Measurements from ENCODE around the gene ZNF444.
"Not testable (repeated sequence)": the region's sequence is repeated elsewhere in the genome, so short reads cannot be mapped to it uniquely, and the experiment has no call there.

The ZNF444 gene

GRCh38 chr19:56199687-56200086 lies 58.6 kb downstream of the ZNF444 start:
- no peak overlapping the region for H3K27ac ChIP-seq
- ChIA-PET CTCF (no interaction called here), POLR2A (ENCODE audit: low non-redundant PET) (no interaction called here)
- no peak for DNase-seq (ENCODE audit: low spot score)
- no peak for TF ChIP-seq CTCF (conservative IDR thresholded peaks at IDR 0.05; ENCODE audit: low read depth)

GRCh38 chr19:56201973-56202372 lies 60.9 kb downstream of the ZNF444 start, which contains the start of gene ZSCAN5C:
TSS of gene ZSCAN5C (plus strand) at chr19:56202273. CDS start at chr19:56205914, 3,641 bp downstream.
- H3K27ac ChIP-seq = no peak within 1 kb of the TSS
- ChIA-PET POLR2A (ENCODE audit: low non-redundant PET) (no interaction called here), CTCF (no interaction called here)
- no peak for TF ChIP-seq CTCF (conservative IDR thresholded peaks at IDR 0.05; ENCODE audit: low read depth)
- DNase-seq (ENCODE audit: low spot score) = no peak

- H3K27ac ChIP-seq; POLR2A ChIA-PET (ENCODE audit: low non-redundant PET); DNase-seq (ENCODE audit: low spot score); CTCF ChIA-PET: not testable (repeated sequence)
Observed at GRCh38 chr19:56207581-56207980, 66.5 kb downstream of the ZNF444 start.

DNA sequence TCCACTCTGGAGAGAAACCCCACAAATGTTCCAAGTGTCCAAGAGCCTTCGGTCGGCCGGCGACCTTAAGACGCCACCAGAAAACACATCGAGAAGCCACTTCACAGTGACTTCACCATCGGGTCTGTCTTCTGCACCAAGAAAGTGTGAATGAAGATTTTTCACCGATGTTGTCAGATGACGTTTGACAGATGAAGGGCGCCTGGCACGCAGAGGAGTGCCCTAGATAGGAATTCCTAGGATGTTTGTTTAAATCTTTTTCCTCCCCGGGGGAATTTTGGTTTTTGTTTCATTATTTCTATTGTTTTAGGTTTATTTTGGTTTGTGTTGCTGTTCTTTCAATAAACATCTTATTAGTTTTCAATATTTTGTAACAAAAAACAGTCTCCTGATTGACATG lies 68.0 kb downstream of the ZNF444 start:
- no peak overlapping the region for H3K27ac ChIP-seq
- DNase-seq (ENCODE audit: low spot score) = no peak
- POLR2A ChIA-PET (ENCODE audit: low non-redundant PET) = no interaction called here
- TF ChIP-seq CTCF (conservative IDR thresholded peaks at IDR 0.05; ENCODE audit: low read depth) = no peak
- CTCF ChIA-PET = no interaction called here

DNA sequence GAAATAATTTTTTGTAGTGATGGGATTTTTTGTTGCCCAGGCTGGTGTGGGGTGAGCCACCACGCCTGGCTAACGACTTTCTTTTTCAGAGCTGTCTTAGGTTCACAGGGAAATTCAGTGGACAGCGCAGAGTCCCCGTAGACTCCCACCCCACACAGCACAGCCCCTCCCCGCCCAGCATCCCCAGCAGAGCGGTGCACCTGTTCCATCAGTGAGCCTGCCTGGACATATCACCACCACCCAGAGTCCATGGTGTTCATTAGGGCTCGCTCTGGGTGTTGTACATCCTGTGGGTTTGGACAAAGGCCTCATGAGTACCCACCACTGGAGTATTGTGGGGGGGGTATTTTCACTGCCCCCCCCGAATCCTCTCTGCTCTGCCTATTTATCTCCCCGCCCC lies 68.9 kb downstream of the ZNF444 start:
- CTCF ChIA-PET = not testable (repeated sequence)

More for the DNA sequence above, 68.9 kb downstream of the ZNF444 start:
- DNase-seq (ENCODE audit: low spot score); H3K27ac ChIP-seq; POLR2A ChIA-PET (ENCODE audit: low non-redundant PET): not testable (repeated sequence)
